K562 treated with DMSO at 1 percent for 24 hours (cell line): ENCODE results near the gene FANK1. TPM values are rescaled to one million over a fixed set of nuclear protein-coding genes. Genes with fewer than 3 reads are reported as not detected.

Experiments used
- total RNA-seq: library from RNA; unstranded; fragments of 300-600 nt; gene quantifications from 2 replicates; pipeline ENCODE4 v1.2.3, GENCODE V29; 2022; ENCODE audit warnings: low read depth; ENCODE audit not compliant: insufficient read depth

Gene FANK1, protein sequence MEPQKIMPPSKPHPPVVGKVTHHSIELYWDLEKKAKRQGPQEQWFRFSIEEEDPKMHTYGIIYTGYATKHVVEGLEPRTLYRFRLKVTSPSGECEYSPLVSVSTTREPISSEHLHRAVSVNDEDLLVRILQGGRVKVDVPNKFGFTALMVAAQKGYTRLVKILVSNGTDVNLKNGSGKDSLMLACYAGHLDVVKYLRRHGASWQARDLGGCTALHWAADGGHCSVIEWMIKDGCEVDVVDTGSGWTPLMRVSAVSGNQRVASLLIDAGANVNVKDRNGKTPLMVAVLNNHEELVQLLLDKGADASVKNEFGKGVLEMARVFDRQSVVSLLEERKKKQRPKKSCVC
- not detected in 2 replicates for total RNA-seq

DNA sequence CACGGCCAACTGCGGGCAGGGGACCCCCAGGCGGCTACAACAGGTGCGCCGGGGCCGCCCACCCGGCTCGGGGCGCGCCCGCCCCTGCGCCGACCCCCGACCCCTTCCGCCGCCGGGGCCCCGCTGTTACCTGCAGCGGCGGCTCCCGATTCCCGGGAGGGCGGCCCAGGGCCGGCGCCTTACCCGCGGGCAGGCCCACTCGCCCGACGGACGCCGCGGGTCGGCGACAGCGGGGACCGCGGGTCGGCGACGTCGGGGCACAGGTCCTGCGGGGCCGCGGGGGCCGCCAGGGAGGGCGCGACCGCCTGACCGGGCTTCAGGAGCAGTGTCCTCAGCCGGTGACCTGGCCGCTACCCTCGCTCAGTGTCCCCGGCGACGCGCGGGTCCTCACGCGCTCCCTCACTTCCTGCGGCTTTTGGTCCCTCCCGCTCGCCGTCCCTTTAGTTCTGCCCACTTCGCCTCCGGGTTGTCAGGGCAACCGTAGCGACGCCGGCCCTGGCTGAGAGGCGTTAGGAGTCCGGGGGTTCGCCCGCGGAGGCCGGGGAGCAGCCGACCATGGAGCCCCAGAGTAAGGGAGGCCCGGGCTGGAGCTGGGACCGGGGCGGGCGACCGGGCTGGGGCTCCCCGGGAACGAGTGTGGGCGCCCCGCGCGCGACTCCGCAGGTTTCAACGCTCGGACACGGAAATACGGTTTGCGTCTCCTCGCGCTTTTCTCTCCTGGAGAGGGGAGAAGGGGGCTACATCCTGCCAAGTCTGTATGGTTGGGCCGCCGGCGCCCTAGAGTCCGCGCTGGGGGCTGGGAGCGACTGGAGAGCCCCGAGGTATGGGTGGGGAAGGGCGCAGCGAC, at the start of gene FANK1:
TSS of gene FANK1 (plus strand) at position 477 of the 847 bp plus-strand sequence. CDS start at position 556, 79 bp downstream.

DNA sequence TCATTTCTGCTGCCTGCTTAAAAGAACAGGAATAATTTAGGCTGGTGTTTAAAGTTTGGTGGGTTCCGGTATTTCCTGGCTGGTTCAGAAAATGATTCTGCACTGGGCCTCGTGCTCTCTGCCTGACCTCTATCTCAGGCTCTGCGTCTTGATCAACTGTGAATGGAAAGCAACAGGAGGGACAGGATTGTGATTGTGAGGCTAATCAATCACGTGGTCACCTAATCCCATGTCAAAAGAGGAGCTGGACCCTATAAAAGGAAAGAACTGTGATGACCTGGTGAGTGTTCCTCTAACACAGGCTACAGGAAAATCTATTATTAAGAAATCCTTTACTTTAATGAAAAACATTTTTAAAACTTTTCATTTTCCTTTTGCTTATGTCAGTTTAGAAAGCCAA, 15.2 kb upstream of the FANK1 start, which contains the start of gene DHX32:
TSS of gene DHX32 (minus strand) at position 101 of the 400 bp plus-strand sequence. CDS start 468 bp downstream, outside the sequence.

Other genes starting within 250 kb of the FANK1 start
- gene TEX36, start 213.4 kb upstream of the FANK1 start, total RNA-seq = not detected in 2 replicates
- gene EDRF1, start 176.9 kb upstream of the FANK1 start, total RNA-seq = 9.3 and 11.8 TPM in 2 replicates
- not detected in 2 replicates for gene MMP21, start 120.7 kb upstream of the FANK1 start, total RNA-seq
- gene UROS, start 73.3 kb upstream of the FANK1 start, total RNA-seq = 22.6 and 25.5 TPM in 2 replicates
- gene BCCIP, start 73.0 kb upstream of the FANK1 start, total RNA-seq = 22.2 and 28.1 TPM in 2 replicates
- gene DHX32, start 15.3 kb upstream of the FANK1 start, total RNA-seq = 13.0 and 16.7 TPM in 2 replicates